ENCODE measurements around the gene ZNF407.

- TF ChIP-seq CTCF (IDR thresholded peaks at IDR 0.05; ENCODE audit: insufficient read depth, low read length, poor library complexity, severe bottlenecking) (no peak), EZH2phosphoT487 (conservative IDR thresholded peaks at IDR 0.05; ENCODE audit: low read length) (no peak)
Measured at GRCh38 chr18:75067996-75068645, 470.5 kb downstream of the ZNF407 start.
